Neuronal stem cell (in vitro differentiated cells): ENCODE results near the gene FAP.

Source experiments
- DNase-seq: peaks from one replicate; pipeline ENCODE4 v3.0.0-alpha.2; 2013; ENCODE audit warnings: low spot score
- H2AFZ ChIP-seq: one replicate; pipeline ENCODE4 v1.6.1; 2013; ENCODE audit warnings: mild to moderate bottlenecking, low read length, inconsistent platforms
- H2AK5ac ChIP-seq: 2 replicates; pipeline ENCODE4 v1.6.1; 2013; ENCODE audit warnings: low read depth, mild to moderate bottlenecking, inconsistent platforms, low read length, moderate library complexity, mixed read lengths
- H2BK120ac ChIP-seq: 2 replicates; pipeline ENCODE4 v1.6.1; 2013; ENCODE audit warnings: low read depth, mild to moderate bottlenecking, inconsistent platforms, low read length, moderate library complexity, mixed read lengths
- H2BK12ac ChIP-seq: one replicate; pipeline ENCODE4 v1.6.1; 2013; ENCODE audit warnings: low read length, inconsistent platforms
- H2BK15ac ChIP-seq: 2 replicates; pipeline ENCODE4 v1.6.1; 2013; ENCODE audit warnings: mild to moderate bottlenecking, low read length, inconsistent platforms, mixed read lengths
- H2BK5ac ChIP-seq: one replicate; pipeline ENCODE4 v1.6.1; 2013; ENCODE audit warnings: inconsistent platforms, mild to moderate bottlenecking, low read length, moderate library complexity
- H3K14ac ChIP-seq: one replicate; pipeline ENCODE4 v1.6.1; 2013; ENCODE audit warnings: low read length, inconsistent platforms
- H3K18ac ChIP-seq: 2 replicates; pipeline ENCODE4 v1.6.1; 2013; ENCODE audit warnings: low read length, inconsistent platforms
- H3K23ac ChIP-seq: 2 replicates; pipeline ENCODE4 v1.6.1; 2013; ENCODE audit warnings: low read depth, mild to moderate bottlenecking, mixed read lengths, low read length, inconsistent platforms; ENCODE audit not compliant: poor library complexity
- H3K27ac ChIP-seq: replicated peaks from 3 replicates; pipeline ENCODE4 v1.5.1; 2013; ENCODE audit warnings: low read length, inconsistent platforms
- H3K27me3 ChIP-seq, 3 experiments: 2 replicates each; pipeline ENCODE4 v1.6.1; 2013; ENCODE audit warnings: low read length in 3 of 3, mild to moderate bottlenecking in 2 of 3, inconsistent platforms in 1 of 3, low read depth in 1 of 3, mixed read lengths in 1 of 3, moderate library complexity in 1 of 3; ENCODE audit not compliant: control insufficient read depth in 3 of 3, insufficient read depth in 3 of 3
- H3K36me3 ChIP-seq, 2 donors: replicated peaks in 1 of 2; 2 replicates each; pipeline ENCODE4 v1.6.1; 2013; ENCODE audit warnings: low read length in 2 of 2; ENCODE audit not compliant: control insufficient read depth in 2 of 2, insufficient read depth in 2 of 2
- H3K4ac ChIP-seq: 2 replicates; pipeline ENCODE4 v1.6.1; 2013; ENCODE audit warnings: inconsistent platforms, mild to moderate bottlenecking, low read length, moderate library complexity
- H3K4me1 ChIP-seq, 2 donors: 1 replicate in 1 of 2; 2 replicates in 1 of 2; pipeline ENCODE4 v1.6.1; 2013; ENCODE audit warnings: low read length in 2 of 2, low read depth in 1 of 2; ENCODE audit not compliant: control insufficient read depth in 2 of 2, insufficient read depth in 1 of 2
- H3K4me2 ChIP-seq: one replicate; pipeline ENCODE4 v1.6.1; 2013; ENCODE audit warnings: mild to moderate bottlenecking, low read length, inconsistent platforms; ENCODE audit not compliant: insufficient read depth, poor library complexity, severe bottlenecking
- H3K4me3 ChIP-seq, 2 donors: 2 replicates each; pipeline ENCODE4 v1.5.1; 2013; ENCODE audit warnings: low read length in 2 of 2, mild to moderate bottlenecking in 2 of 2, inconsistent platforms in 1 of 2, moderate library complexity in 1 of 2
- H3K79me1 ChIP-seq: one replicate; pipeline ENCODE4 v1.6.1; 2013; ENCODE audit warnings: low read depth, mild to moderate bottlenecking, inconsistent platforms, low read length, moderate library complexity
- H3K9ac ChIP-seq: one replicate; pipeline ENCODE4 v1.6.1; 2013; ENCODE audit warnings: mild to moderate bottlenecking, low read depth, low read length, inconsistent platforms; ENCODE audit not compliant: poor library complexity
- H3K9me3 ChIP-seq, 2 donors: replicated peaks in 1 of 2; 2 replicates each; pipeline versions ENCODE3 to v1.6.1; 2013; ENCODE audit warnings: low read length in 2 of 2, mild to moderate bottlenecking in 2 of 2, inconsistent platforms in 1 of 2, low read depth in 1 of 2, mixed read lengths in 1 of 2, moderate library complexity in 1 of 2; ENCODE audit not compliant: control insufficient read depth in 2 of 2, insufficient read depth in 1 of 2
- H4K8ac ChIP-seq: one replicate; pipeline ENCODE4 v1.6.1; 2013; ENCODE audit warnings: low read depth, mild to moderate bottlenecking, inconsistent platforms, low read length, moderate library complexity
- H4K91ac ChIP-seq: one replicate; pipeline ENCODE4 v1.6.1; 2013; ENCODE audit warnings: low read length, low read depth, mild to moderate bottlenecking, inconsistent platforms; ENCODE audit not compliant: poor library complexity
- WGBS, 2 donors: extraction: QIAGEN DNeasy Blood & Tissue Kit; methylation state at CpG; one replicate each; pipeline ENCODE4 v1.1.7; 2013; ENCODE audit warnings: missing lambda C conversion rate in 2 of 2, mixed read lengths in 1 of 2; ENCODE audit not compliant: insufficient read length in 2 of 2, insufficient replicate concordance in 1 of 2; ENCODE audit errors: extremely low coverage in 2 of 2; 5-methylcytosine and 5-hydroxymethylcytosine counted together

FAP gene

DNA sequence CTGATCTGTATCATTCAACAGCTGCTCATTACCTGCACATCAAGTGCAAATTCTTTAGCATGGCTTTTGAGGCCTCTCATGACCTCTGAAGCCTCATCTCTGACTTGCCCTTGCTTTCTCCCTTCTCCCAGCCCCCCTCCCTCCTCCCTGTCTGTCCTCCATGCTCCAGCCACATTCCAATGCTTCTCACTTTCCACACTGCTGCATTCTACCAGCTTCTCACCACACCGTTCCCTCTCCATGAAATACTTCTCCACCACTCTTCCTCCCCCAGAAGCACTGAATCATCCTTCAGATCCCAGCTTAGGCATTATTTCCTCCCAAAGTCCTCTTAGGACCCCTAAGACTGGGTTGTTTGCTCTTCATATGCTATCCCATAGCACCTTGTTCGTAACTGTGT lies 118.1 kb downstream of the FAP start:
- Histone ChIP-seq H3K4me1 (peaks cover 0 to 6% of the 10 kb centered on the region in 2 donors), H3K4me2 (no peak overlapping the region), H2BK120ac (no peak overlapping the region), H3K36me3 (no peaks in the 10 kb centered on the region), H2BK5ac (no peak overlapping the region), H3K4me3 (no peak overlapping the region), H4K8ac (no peak overlapping the region), H3K79me1 (no peaks in the 10 kb centered on the region), H3K23ac (no peak overlapping the region), H2AK5ac (no peak overlapping the region), H4K91ac (no peak overlapping the region), H2BK12ac (no peak overlapping the region), H2AFZ (no peak overlapping the region), H3K9me3 (no peaks in the 10 kb centered on the region), H3K14ac (no peak overlapping the region), H3K27me3 (peaks cover 0 to 6% (median 0%) of the 10 kb centered on the region in 3 experiments), H3K9ac (no peak overlapping the region), H3K27ac (no peak overlapping the region), H3K4ac (no peak overlapping the region), H3K18ac (no peak overlapping the region), H2BK15ac (no peak overlapping the region)
- DNase-seq = no peak
- WGBS, 2 donors = no CpG with 5 or more reads among the region's 2 CpGs

DNA sequence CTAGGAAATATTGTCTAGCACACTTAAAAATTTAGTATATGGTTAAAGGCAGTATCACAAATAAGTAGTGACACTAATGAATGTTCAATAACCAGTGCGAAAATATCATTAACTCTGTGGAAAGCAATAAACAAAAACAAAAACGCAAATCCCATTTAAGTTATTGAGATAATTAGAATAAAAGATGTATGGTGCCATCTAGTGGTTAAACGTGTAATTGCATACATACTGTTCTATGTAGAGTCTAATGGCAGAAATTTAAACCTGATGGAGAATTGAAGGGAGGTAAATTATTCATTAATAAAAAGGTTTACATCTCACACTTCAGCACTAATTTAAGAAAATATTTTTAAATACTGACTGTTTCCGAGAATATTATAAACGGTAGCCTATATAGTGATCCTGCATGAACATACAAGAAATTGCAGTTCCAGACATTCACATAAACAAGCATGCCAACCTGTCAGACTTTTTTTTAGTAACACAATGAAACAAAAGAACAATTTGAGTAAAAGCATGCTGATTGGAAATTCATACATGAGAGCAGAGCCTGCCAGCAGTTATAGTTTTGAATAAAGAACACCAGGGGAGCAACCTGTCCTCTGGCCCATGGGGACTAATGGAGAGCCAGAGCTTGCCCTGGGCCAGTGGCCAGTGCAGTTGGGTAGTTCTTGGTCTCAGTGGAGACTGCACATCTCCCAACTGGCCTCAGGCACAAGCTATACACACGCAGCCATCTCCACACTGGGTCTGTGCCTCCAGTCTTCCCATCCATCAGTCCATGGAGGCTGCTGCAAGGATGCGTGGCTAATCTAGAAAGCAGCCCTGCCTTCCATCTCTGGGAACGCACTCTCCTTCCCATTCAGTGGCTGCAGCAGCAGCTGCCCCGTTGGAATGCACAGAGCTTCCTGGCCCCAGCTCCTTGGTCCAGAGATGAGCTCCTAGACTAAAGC lies 119.2 kb downstream of the FAP start:
- H2BK12ac ChIP-seq = peak overlapping the region; percentile 67
- H3K23ac ChIP-seq = no peak overlapping the region
- peak; percentile 59 for DNase-seq
- no CpG with 5 or more reads among the region's 9 CpGs for WGBS, 2 donors
- H3K4ac ChIP-seq = no peak overlapping the region
- H3K9me3 ChIP-seq = no peaks in the 10 kb centered on the region
- H3K79me1 ChIP-seq = no peaks in the 10 kb centered on the region
- no peak overlapping the region for H3K14ac ChIP-seq
- H2BK15ac ChIP-seq = no peak overlapping the region
- H3K9ac ChIP-seq = peak overlapping the region; percentile 24
- no peak overlapping the region for H3K27ac ChIP-seq
- H2BK5ac ChIP-seq = no peak overlapping the region
- H3K18ac ChIP-seq = peak overlapping the region; percentile 81
- H4K91ac ChIP-seq = no peak overlapping the region
- no peak overlapping the region for H3K4me3 ChIP-seq
- peak overlapping the region; percentile 17 for H2AFZ ChIP-seq
- peaks cover 0 to 6% (median 0%) of the 10 kb centered on the region in 3 experiments for H3K27me3 ChIP-seq
- no peak overlapping the region for H4K8ac ChIP-seq
- H3K4me1 ChIP-seq = peaks cover 0 to 6% of the 10 kb centered on the region in 2 donors
- H3K36me3 ChIP-seq = no peaks in the 10 kb centered on the region
- no peak overlapping the region for H2BK120ac ChIP-seq
- H3K4me2 ChIP-seq = no peak overlapping the region
- H2AK5ac ChIP-seq = peak overlapping the region; percentile 78
